Umbilical cord (tissue), 2 donors: ENCODE results near the gene AK9. TPM values are rescaled to one million over a fixed set of nuclear protein-coding genes. Genes with fewer than 3 reads are reported as not detected.
"Not testable (repeated sequence)": the region's sequence is repeated elsewhere in the genome, so short reads cannot be mapped to it uniquely, and the experiment has no call there.

Source experiments
- DNase-seq: peaks from one replicate; pipeline ENCODE4 v3.0.0-alpha.2; 2015; ENCODE audit warnings: low spot score
- total RNA-seq: library from RNA; depleted of rRNA; stranded (reverse); fragments of >200 nt; gene quantifications from one replicate; pipeline ENCODE4 v1.2.3, GENCODE V29; 2014; ENCODE audit warnings: low replicate concordance; ENCODE audit not compliant: insufficient read depth

AK9 gene
- total RNA-seq, 1 donor from 2014 or later: 18.5 TPM

DNA sequence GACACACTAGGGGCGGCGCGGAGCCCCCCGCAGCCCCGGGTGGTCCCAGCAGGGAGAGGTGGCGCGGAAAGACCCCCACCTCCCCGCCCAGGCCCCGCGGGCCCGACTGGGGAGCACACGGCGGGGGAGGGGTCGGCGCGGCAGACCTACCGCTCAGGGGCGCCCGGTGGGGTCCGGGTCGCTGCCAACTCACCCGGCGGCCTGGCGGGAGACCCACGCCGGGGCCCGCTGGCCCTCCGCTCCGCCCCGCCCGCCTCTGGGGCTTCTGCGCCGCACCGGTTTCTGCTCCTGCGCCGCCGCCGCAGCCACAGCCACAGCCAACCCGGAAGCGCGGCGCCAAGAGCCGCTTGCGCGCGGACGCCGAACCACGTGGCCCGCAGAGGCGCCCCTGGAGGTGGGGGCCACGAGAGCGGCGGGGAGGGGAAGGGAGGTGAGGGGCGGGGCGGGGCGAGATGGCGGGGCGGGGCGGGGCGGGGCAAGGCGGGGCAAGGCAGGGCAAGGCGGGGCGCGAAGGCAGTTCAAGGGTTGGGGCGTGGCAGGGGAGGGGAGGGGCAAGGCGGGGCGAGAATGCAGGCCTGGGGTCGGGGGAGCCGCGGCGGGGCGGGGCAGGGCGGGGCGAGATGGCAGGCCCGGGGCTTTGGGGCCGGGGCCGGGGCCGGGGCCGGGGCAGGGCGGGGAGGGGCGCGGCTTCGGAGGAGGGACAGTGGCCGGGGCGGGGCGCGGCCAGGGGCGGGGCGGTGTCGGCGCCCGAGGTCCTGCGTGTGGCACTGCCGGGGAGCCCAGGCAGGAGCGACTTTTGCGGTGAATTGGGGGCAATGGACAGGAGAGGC is 207.9 kb downstream of the AK9 start, which contains the start of gene ZBTB24:
Gene ZBTB24 (minus strand): TSS at position 315 of the 830 bp plus-strand sequence. CDS start 1,193 bp downstream, outside the sequence.
- peak; percentile 91 for DNase-seq

DNA sequence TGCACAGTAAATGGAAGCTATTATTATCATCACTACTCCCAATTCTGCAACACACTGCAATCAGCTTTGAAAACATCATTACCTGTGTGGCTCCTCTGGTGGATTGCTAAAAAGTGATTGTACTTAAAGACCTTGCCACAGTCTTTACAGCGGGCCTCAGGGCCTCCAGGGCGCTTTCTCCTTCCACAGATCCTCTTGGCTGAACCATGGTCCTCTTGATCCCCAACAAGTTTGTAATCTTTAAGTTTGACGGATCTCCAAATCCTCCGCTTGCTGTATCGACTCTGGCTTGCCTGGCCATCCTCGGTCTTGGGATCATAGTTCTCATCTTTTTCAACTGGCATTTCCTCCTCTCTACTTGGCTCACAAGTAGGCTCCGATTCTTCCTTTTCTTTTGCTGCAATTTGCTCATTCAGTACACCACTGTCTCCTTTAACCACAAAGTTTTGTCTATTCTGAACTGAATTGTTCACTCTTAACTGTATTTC is 210.0 kb downstream of the AK9 start:
- DNase-seq: no peak

DNA sequence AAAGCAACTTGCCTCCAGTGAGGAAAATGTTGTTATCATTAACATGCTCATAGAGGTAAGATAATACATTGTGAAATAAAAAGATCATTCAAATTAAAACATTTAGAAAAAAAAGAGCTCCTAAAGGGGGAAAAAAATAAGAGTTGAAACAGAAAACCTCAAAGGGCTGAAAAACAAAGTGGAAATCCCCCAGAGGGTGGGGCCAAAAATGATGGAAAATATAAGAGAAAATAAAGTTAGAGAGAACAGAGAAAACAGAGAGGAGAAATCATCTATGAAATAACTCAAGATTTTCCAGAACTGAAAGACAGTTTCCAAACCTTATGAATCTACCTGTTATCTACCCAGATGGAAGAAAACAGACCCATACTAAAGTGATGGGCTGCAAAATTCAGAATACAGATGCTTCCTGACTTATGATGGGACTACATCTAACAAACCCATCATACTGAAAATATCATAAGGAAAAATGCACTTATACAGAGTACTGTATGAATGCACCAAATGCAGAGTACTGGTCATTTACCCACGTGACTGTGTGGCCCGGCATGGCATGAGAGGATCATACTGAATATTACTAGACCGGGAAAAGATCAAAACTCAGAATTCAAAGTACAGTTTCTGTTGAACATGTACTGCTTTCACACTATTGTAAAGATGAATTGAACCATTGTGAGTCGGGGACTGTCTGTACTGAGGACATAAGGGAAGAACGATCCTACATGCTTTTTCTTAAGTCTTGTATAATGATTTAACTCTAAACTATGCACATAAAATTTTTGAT is 212.0 kb downstream of the AK9 start:
- no peak for DNase-seq

DNA sequence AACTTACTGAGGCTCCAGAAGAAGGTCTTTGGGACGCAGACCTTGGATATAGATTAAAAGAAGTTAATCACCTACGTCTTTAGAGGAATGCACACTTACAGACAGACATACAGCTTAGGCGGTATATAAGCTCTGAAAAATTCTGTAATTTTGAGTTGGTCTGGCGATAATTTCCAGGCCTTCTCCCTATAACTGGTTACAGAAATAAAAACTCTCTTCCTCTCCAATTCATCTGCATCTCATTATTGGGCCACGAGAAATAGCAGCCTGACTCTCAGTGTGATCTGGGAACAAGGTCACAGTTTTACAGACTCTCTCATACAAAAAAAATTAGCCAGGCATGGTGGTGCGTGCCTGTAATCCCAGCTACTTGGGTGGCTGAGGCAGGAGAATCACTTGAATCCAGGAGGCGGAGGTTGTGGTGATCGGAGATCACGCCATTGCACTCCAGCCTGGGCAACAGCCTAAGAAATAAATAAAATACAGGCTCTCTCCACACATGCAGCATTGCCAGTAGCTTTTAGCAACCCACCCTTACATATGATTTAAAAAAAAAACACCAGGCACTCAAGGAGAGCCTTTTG is 212.7 kb downstream of the AK9 start:
- peak; percentile 40 for DNase-seq

DNA sequence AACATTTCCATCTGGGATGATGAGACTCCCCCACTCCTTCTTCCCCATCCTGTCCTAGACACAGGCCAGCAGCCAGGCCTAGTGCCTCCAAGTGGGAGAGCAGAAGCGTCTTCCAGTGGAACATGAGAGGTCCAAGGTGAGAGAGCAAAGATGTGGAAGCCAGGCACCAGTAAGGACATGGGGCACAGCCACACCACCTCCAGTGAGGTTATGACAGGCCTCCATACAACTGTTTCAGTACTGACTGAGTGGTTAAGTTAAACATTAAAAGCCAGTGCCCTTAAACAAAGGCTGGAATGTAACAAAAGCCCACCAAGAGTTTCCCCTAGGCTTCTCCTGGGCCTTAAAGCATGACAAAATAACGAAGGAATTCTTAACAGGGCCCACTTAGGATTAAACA is 213.3 kb downstream of the AK9 start:
- DNase-seq: no peak

DNA sequence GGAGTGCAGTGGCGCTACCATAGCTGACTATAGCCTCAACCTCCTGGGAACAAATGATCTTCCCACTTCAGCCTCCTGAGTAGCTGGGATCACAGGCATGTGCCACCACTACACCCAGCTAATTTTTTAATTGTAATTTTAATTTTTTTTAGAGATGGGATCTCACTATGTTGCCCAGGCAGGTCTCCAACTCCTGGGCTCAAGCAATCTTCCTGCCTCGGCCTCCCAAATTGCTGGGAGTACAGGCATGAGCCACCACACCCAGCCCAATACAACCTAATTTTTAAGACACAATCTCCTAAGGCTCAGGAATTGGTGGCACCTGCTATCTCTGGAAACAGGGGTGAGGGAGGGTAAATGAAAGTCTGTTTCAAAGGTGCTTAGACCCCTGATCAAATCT is 213.8 kb downstream of the AK9 start:
- no peak for DNase-seq

DNA sequence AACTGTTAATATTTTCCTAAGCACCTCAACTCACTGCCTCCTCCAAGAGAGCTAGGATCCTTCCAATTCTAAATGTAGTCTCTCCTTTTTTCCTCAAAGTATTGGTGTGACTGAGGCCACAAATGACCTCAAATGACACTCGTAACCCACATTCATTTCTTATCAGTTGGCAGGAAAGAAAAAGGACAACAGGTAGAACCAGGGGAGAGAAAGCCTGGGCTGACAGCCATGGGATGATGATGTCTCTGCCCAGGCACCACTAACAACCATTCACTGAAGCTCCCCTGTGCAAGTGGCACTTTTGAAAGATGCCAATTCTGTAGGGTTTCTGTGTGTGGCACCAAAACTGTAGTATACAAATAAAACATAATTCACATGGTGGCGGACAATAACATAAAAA is 215.4 kb downstream of the AK9 start:
- DNase-seq: no peak

DNA sequence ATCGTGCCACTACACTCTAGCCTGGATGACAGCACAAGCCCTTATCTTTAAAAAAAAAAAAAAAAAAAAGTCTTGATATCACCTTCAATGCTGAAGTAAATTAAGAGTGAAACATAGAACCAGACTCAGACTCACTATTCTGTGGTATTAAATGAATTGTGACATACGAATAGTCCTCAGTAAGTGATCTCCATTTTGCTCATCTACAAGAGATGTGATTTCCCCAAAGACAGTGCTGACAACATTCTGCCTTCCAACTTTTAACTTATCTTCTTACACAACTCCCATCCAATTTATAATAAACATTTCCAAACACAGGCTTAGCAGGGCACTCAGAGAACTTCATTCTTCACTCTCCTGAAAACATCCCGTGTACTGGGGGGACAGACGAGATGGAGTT is 216.0 kb downstream of the AK9 start:
- DNase-seq: no peak

DNA sequence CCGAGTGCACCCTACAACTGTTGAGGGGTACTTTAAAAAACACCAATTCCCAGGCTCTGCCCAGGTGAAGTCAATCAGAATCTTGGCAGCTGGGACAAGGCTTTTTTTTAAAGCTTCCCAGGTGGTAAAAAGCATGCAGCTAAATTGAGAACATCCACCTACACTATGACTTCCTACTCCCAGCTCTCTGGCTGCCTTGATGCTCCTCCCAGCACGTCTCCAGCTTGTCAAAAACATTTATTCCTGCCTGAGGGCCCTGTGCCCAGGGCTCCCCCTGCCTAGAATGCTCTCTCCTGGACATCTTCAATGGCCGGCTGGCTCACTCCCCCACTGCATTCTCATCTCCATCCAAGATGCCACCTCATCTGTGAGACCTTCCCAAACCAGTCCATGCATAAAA is 217.9 kb downstream of the AK9 start:
- no peak for DNase-seq

DNA sequence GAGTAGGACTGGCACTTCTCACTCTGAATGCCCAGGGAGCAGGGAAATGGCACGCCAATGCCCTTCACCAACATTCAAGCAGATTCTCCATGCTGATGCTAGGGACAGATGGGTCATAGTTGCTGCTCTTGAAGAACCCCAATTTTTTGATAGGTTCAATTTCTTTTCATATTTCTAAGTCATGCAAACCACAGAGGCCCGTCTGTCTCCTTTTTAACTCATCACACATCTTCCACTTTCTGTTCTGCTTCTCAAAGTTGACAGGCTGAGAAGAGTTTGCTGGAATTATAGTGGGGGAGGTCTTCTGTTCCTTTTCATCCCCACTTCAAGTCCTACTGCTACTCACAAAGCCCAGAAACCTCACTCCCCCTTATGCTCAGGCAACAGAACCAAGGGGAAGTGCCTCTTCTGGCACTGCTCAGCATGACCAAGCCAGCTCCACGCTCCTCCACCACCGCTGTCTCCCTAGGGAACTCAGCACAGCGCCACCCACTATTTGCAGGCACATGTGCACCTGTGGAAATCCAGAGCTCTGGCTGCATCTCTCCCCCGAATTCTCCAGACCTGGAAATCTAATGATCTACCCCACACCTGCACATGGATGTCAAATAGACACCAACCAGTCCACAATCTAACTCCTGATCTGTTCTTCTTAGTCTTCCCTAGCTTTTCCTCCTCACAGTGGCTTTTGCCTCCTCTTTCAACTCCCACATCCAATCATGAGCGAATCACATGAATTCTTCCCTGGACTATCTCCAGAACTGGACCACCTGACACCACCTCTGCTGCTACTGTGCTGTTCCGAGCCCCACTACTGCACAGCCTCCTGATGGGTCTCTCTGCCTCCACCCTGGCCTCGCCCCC is 218.6 kb downstream of the AK9 start:
- DNase-seq: no peak

DNA sequence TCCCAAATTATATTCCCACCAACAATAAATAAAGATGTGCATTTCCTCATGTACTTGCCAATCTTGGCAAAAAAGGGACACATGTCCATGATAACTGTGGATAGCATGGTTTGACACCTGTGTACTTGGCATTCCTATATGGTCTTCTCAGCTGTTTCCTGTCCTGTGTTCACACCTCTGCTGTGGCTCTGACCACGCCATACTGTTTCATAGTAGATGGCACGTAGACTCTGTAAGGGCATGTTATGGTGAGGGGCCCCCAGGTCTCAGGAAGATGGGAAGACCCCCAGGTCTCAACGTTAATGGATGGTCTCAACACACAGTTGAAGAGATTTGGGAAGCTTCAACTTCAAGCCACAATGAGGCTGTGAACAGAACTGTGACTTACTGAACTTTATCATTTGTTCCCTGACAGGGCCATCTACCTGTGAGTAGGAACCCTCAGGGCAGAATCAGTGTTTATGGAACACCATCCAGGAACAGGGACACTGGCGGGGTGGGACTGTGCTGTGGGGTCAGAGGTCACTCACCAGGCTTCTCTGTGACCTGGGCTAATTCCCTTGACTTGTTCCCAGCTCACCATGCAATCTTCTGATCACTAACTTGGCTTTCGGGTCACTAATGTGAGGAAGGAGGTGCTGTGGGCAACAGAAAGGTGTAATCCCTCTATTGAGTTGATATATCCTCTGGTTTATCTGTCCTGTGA is 219.7 kb downstream of the AK9 start:
- no peak for DNase-seq

DNA sequence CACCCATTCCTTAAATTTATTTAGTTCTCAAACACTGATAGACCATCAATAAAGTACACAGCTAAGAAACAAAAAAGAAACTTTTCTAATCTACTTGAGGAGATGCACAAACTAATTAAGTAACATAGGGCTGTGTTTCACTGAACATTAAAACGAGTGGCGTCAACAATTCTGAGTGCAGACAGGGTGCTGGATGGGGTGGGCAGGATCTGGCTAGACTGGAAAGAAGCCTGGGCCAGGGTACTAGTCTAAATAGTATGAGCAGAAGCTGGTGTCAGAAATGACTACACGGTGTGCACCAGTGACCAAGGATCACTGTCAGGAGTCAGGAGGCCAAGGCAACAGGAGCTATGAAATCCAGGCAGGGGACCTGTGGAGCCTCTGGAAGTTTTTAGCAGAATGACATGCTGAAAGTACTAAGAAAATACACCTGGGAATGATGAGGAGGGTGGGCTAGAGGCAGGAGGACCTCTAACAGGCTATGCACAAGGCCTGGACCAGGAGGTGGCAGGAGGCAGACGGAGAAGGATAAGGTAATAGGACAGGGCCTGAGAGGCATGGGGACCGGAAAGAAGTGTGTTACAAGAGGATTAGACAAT is 221.3 kb downstream of the AK9 start:
- DNase-seq: no peak

DNA sequence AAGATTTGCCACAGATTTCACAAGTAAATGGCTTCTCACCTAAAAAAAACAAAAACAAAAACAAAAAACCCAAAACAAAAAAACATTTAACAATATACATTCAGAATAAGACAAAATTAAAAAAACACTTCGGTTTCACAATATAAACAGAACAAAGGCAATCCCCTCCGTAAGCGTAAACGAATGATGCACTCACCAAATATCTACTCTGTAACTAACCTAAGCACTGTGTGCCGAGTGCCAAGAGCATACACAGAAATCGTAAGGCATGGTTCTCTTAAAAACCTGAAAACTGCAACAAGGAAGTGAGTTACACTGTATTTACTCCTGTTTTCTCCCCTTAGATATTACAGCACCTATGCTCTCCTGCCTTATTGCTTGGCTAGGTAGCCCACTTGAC is 223.3 kb downstream of the AK9 start:
- no peak for DNase-seq

DNA sequence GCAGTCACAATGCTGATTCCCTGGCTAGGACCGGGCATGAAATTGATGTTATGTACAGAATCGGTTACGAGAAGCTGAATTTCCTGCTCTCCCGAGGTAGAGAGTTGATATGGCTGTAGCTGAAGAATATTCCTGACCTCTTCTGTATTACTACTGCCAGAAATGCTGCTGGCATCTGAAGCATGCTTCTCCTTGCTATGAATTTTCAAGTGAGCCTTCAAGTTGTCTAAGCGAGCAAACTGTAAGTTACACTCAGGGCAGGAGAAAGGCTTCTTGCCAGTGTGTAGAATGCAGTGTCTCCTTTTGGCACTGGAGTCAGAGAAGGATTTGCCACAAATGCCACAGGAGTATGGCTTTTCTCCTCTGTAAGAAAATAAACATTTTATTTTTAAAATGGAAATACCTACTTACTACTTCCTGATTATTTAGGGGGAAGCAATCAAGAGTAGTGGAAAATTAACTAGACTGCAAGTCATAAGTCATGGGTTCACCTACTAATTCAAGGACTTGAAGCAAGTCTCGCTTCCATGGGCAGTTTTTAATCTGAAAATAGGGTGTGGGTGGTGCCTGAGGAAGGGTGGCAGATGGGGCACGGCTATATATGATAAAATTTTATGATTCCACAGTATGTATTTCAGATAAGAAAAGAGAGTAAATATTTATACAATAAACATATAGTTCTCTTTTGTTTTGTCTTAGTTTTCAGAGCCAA is 224.6 kb downstream of the AK9 start:
- DNase-seq: no peak

DNA sequence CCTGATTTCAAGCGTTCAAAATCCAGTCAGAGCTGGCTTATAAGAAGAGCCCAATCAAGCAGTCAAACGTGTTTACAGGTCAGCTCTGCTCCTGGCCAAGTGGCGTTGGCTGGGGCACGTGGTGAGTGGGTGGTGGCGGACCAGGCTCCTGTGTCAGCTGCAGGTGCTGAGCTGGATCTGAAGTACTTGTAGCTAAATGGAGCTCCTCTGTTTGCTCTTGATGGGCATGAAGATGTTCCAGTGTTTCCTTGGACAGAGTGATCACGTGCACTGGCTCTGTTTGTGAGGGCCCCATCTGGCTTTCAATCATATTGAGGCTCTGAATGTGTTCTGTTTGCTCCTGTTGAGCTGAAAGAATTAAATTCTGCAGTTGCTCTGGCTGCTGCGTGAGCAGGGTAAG is 225.2 kb downstream of the AK9 start:
- DNase-seq: no peak

DNA sequence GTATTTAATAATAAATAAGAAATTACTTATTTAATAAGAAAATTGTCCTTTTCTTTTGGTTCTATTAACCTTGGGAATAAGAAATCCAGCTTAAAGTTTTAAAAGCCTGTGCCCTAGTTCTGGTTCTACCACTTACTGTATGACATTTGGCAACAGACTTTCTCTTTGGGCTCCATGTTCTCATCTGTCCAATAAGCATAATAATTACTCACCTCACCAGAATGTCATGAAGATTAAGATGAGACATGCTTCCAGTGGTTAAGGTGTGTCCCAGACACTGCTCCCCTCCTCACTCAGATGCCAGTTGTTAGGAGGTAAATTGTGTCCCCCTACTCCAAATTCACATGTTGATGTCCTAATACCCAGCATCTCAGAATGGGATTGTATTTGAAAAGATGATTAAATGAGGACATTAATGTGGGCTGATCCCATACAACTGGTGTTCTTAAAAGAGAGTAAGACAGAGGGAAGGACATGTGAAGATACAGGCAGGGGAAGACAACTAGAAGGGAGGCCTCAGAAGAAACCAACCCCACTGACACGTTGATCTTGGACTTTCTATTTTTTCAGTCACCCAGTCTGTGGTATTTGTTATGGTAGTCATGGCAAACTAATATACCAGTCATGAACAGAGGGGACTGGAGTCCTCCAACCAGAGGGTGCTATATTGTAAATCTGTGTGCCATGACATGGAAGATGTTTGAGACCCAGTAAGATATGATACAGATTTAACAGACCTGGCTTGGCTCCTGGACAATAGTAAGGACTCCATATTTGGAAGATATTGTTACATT is 229.1 kb downstream of the AK9 start:
- no peak for DNase-seq

DNA sequence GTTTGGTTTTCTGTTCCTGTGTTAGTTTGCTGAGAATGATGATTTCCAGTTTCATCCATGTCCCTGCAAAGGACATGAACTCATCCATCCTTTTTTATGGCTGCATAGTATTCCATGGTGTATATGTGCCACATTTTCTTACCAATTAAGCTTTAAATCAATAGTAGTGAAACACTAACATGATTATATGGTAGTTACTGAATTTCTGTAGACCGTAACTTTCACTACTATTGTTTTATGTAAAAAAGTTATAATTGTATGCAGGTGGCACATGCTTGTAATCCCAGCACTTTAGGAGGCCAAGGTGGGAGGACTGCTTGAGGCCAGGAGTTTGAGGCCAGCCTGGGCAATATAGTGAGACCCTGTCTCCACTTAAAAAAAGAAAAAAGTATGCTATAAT is 229.8 kb downstream of the AK9 start:
- not testable (repeated sequence) for DNase-seq

DNA sequence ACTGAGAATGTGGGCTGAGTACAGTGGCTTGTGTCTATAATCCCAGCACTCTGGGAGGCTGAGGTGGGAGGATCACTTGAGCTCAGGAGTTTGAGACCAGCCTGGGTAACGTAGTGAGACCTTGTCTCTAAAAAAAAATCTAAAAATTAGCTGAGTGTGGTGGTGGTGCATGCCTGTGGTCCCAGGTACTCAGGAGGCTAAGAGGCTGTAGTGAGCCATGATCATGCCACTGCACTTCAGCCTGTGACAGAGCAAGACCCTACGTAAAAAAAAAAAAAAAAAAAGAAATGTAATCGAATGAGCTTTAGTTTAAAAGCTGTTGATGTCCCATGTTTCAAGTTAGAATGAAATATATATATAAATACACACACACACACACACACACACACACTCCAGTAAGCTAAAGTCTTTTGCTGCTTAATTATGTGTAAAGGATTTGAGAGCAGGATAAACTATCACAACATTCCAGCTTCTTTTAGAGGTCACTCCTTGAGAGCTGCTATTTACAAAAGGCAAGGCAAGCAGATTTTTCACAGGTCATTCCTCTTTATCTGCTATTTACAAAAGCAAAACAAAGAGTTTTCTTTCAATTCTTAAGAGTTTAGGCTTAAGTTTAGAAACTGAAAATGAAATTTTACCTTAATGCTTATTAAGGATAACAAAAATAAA is 230.7 kb downstream of the AK9 start:
- no peak for DNase-seq
